ENCODE measurements around the gene GOSR1.
"Not testable (repeated sequence)": the region's sequence is repeated elsewhere in the genome, so short reads cannot be mapped to it uniquely, and the experiment has no call there.

Gene GOSR1

GRCh38 chr17:30506481-30506880 is 29.3 kb downstream of the GOSR1 start:
- no peak for DNase-seq

DNA sequence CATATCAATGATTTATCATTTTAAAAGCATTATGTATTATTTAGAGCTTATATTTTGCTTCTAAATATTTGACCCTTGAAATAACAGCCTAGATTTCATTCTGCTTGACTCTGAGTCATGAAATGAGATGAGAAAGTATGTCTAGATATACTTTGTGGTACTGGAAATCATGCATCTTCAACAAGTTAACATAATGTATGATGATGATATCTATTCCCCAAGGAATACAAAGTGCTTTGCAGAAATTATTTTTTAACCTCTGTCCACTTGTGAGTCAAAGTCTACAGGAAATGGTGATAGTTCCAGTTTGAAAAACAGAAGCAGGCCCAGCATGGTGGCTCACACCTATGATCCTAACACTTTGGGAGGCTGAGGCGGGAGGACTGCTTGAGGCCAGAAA is 36.1 kb downstream of the GOSR1 start:
- DNase-seq, result no peak

DNA sequence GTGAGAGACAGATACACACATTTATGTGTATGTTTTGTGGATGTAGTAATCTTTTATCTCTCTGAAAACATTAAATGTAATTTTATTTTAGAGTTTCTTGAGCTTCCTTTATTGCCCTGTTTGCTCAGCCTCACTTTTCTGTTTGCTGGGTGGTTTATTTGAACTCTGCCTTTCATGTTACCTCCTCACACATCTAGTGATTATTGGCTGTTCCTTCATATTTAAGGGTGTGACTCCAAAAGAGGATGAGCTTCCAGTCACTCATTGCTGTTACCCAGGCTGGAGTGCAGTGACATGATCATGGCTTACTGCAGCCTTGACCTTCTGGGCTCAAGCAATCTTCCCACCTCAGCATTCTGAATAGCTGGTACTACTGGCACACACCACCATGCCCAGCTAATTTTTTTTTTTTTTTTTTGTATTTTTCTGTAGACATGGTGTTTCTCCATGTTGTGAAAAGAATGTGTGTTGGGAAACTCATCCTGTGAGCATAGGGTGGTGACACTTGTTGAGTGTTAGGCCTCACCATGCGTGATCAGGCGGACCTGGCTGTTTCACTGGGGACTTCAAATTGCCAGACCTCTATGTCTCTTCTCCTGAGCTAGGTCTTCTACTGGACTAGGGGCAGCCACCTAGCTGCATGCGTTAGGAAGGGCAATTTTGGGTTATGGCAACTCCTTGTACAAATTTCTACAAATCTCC is 37.8 kb downstream of the GOSR1 start:
- DNase-seq, result no peak

- DNase-seq, result no peak
Measured at GRCh38 chr17:30517786-30518185, 40.6 kb downstream of the GOSR1 start.

DNA sequence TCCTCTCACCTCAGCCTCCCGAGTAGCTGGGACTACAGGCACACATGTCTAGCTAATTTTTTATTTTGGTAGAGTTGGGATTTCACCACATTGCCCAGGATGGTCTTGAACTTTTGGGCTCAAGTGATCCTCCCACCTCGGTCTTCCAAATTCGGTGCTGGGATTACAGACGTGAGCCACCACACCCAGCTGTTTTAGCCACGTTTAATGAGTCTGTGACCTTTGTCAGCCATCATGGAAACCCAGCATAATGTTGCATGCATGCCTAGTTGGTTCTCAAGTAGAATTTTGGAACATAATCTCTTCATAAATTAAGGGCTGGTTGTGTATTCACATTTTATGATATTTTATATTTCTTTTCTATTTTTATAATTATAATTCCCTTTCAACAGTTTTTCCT is 42.0 kb downstream of the GOSR1 start:
- no peak for DNase-seq

DNA sequence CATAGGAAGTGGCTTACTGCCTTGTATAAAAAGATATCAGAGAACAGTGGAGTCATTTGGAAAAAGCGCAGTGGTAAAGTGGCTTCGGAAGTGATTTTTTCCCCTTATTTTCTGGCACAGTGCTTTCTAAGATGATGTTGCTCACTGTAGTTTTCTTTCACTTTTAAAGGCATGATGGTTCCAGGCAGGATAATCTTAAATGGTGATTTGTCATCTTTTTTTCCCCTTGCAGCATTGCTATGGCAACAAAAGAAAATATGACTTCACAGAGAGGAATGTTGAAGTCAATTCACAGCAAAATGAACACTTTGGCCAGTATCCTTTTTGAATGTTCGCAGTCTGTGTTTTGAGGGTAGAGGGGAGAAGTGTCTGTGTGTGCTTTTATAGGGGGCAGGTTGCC is 42.5 kb downstream of the GOSR1 start:
- DNase-seq, result no peak

- no peak for DNase-seq
Measured at GRCh38 chr17:30520436-30520835, 43.2 kb downstream of the GOSR1 start.

- DNase-seq, result no peak
Measured at GRCh38 chr17:30520882-30521281, 43.7 kb downstream of the GOSR1 start.

- DNase-seq, result no peak
Measured at GRCh38 chr17:30521766-30522165, 44.6 kb downstream of the GOSR1 start.

- DNase-seq, result not testable (repeated sequence)
Measured at GRCh38 chr17:30523236-30523635, 46.0 kb downstream of the GOSR1 start.

DNA sequence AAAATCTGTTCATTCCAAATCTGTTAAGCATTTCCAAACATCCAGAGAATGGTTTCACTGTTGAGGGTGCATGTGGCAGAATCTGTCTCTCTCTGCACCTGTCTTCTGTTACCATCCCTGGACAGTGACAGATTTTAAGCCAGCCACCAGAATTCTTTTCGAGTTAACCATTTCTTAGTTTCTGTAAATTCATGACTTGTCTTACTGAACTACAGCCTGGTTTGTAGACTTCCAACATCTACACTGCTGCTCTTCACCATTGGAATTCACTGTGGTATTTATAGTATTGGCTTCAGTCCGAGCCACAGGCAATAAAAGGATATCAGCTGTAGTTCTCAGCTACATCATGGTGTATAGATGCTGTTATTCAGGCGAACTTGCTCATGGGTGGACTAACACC is 47.6 kb downstream of the GOSR1 start:
- DNase-seq, result peak; percentile 36

DNA sequence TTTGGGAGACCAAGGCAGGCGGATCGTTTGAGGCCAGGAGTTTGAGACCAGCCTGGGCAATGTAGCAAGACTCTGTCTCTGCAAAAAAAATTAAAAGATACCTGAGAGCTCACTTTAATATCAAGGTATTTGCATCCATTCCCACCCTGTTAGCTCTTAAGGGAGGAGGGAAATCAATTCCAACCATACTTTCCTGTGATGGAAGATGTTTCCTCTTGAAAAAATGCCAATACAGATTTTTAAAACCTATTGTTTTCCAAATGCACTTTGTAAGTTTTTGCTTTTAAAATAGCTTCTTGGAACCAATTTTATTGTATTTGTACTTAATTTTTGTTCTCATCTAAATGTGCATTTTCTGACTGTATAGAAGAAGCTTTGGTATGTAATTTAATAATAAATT is 49.2 kb downstream of the GOSR1 start:
- no peak for DNase-seq

DNA sequence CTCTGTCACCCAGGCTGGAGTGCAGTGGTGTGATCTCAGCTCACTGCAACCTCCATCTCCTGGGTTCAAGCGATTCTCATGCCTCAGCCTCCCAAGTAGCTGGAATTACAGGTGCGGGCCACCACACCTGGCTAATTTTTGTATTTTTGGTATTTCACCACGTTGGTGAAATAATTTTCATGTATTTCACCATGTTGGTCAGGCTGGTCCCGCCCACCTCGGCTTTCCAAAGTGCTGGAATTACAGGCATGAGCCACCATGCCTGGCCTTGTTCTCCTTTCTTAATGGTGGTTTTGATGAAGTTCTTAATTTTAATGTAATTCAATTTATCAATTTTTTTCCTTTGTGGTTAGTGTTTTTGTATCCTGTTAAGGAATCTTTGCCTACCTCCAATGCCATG is 51.5 kb downstream of the GOSR1 start:
- not testable (repeated sequence) for DNase-seq

DNA sequence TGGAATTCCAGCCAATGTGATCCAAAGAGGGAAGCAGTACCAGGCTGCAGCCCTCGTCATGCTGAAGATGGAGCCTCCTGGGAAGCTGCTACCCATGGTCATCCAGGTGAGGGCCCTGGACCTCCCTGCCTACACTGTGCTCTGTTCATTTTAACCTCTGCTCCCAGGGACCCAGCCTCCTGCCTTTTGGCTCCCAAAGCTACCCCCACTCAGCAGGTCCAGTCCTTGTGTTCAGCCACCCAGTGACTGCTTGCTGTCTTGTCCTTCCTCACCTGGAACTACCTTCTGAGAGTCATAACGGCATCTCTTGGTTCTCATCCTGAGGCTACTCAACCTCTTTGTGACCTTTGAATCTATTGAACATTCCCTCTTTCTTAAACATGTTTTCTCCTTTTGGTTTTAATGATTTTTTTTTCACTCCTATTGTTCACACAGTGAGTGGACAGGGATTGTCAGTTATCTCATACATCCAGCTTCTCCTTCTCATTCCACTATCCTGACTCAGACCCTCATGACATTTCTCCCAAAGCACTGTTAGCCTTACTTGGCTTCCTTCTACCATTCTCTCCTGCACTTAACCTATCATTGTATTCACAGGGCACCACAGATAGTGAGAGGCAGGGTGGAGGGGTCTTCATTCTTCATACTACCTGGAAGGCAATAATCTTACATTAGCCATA is 53.3 kb downstream of the GOSR1 start:
- no peak for DNase-seq

DNA sequence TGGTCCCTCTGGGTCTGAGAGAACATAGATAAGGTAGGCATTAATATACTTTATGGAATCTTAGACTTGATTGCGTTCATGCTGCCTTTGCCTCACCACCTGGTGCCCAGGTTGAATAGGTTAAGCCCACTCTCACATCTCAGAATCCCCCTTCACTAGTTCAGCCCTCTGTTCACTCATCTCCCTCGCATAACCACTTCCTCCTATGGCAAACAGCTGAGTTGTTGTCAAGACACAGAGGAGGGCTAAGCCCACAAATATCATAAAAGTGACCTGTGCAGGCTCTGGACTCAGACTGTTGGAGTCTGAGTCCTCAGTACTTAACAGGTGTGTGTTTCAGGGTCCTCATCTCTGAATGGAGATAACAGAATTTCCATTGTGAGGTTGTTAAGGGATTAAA is 55.7 kb downstream of the GOSR1 start:
- no peak for DNase-seq

DNA sequence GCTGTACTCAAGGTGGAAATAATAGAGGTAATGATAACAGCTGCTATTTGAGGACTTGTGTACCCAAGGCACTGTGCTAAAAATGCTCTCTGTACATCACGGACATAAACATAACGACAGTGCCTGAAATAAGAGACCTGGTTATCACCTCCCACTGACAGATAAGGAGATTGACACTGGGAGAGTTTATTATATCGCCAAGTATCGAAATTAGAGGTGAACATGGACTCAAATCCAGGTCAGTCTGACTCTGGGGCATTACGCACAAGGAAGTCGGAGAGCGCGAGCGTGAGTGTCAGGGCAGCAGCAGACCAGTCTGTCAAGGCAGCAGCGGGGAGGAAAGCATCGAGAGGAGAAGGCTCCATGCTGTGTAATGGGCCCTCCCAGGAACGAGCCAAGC is 57.1 kb downstream of the GOSR1 start:
- DNase-seq, result no peak

- DNase-seq, result no peak
Measured at GRCh38 chr17:30534938-30535921, 58.0 kb downstream of the GOSR1 start.

GRCh38 chr17:30536846-30537245 is 59.6 kb downstream of the GOSR1 start:
- DNase-seq, result not testable (repeated sequence)

DNA sequence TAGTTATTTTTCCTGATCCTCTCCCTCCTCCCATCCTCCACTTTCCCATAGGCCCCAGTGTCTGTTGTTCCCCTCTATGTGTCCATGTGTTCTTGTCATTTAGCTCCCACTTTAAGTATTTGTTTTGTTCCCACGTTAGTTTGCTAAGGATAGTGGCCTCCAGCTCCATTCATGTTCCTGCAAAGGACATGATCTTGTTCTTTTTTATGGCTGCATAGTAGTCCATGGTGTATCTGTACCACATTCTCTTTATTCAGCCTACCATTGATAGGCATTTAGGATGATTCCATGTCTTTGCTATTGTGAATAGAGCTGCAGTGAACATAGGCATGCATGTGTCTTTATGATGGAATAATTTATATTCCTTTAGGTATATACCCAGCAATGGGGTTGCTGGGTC is 60.5 kb downstream of the GOSR1 start:
- DNase-seq, result not testable (repeated sequence)

DNA sequence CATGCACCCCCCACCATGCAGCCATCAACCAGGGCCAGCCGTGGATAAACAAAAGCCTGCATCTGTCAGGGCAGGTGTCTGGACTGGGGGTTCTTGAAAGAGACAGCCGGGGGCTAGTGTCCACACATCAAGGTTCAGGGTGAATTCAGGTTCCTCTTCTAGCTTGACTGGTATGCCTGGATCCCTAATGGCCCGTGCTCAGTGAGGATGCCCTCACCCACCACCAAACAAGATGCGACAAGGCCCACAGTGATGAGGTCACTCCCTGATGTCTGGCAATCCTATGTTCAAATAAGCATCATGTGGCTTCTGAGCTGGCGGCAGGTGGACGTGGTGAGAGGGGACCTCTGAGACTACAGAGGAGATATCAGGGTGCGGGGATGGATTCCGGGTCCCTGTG is 64.6 kb downstream of the GOSR1 start:
- no peak for DNase-seq

- no peak for DNase-seq
Measured at GRCh38 chr17:30543456-30543855, 66.2 kb downstream of the GOSR1 start.

- no peak for DNase-seq
Measured at GRCh38 chr17:30545024-30545423, 67.8 kb downstream of the GOSR1 start.

DNA sequence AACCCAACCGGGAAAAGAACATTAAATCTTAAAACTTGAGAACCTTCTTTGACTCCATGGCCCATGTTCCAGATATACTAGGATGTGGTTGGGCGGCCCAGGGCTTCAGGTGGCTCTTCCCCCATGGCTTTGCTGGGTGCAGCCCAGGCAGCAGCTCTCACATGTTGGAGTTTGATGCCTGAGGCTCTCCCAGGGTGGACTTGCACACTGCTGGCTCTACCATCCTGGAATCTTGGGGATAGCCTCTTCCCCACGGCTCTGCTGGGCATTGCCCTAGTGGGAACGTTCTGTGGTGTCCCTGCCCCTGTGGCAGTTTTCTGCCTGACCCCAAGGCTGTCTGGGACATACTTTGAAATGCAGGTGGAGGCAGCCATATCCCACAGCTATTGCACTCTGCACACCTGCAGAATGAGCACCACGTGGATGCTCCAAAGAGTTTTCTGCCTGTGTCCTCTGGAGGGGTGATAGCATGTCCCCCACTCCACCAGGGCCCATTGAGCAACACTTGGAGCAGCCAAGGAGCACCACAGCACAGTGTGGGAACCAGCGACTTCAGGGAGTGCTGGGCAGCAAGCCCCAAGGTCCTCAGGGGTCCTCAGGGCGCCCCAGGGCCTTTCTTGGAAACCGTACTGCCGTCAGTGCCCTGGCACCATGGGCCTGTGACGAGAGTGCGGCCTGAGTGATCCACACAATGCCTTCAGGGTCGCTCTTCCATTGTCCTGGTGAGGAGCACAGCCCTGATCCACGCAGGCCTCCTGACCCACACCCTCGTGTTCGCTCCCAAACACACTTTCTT is 70.8 kb downstream of the GOSR1 start:
- no peak for DNase-seq

Data from left hindlimb (tissue), 1 donor.